A375 (cell line): Measurements from ENCODE around the gene LIPG. TPM values are rescaled to one million over a fixed set of nuclear protein-coding genes. Genes with fewer than 3 reads are reported as not detected.

ENCODE experiments used
- total RNA-seq: library from RNA; depleted of rRNA; stranded (reverse); fragments of >200 nt; shearing (Covaris generic); gene quantifications from 2 replicates; pipeline ENCODE4 v1.2.3, GENCODE V29; 2014; rRNA removed

Gene LIPG
- 0.38 and 0.72 TPM in 2 replicates for total RNA-seq

GRCh38 chr18:49561289-49562193 lies at the start of gene LIPG:
TSS of gene LIPG (plus strand) at chr18:49562057. CDS start at chr18:49562309, 252 bp downstream.

Other genes with a start within 250 kb of the LIPG start
- 28.2 and 35.9 TPM in 2 replicates for gene DYM, start 101.4 kb upstream of the LIPG start, total RNA-seq
- gene C18orf32, start 74.8 kb upstream of the LIPG start, total RNA-seq, result 10.2 and 16.7 TPM in 2 replicates
- 1,916 and 2,061 TPM in 2 replicates for gene RPL17, start 69.6 kb upstream of the LIPG start, total RNA-seq